HL-60 (cell line): ENCODE results near the gene ARHGAP27.
A peak's percentile ranks its signal among the peaks of the same experiment; 100 is the strongest.

Source experiments
- DNase-seq, 2 experiments: peaks; one replicate each; pipeline ENCODE4 v3.0.0-alpha.2; 2010 to 2020; ENCODE audit warnings: low read depth in 1 of 2, low spot score in 1 of 2
- H3K27ac ChIP-seq: fragments of 250-450 bp; sonication (Bioruptor Pico); replicated peaks from 2 replicates; pipeline ENCODE4 v1.5.1; 2020; ENCODE audit warnings: mild to moderate bottlenecking, moderate library complexity
- H3K27me3 ChIP-seq: fragments of 250-450 bp; sonication (Bioruptor Pico); 2 replicates; pipeline ENCODE4 v1.5.1; 2021; ENCODE audit warnings: mild to moderate bottlenecking, moderate library complexity; ENCODE audit not compliant: insufficient read depth, poor library complexity, severe bottlenecking
- H3K4me3 ChIP-seq: replicated peaks from 2 replicates; pipeline ENCODE4 v1.5.1; 2011; ENCODE audit warnings: mild to moderate bottlenecking, control low read depth, low read length; ENCODE audit not compliant: insufficient read depth
- CTCF ChIP-seq: IDR thresholded peaks from one replicate; pipeline ENCODE4 v1.5.1; 2011; ENCODE audit warnings: low read length, control low read depth, inconsistent platforms; ENCODE audit not compliant: insufficient read depth
- GABPA ChIP-seq: IDR thresholded peaks from 2 replicates; pipeline ENCODE4 v1.6.1; 2012; ENCODE audit warnings: low read depth
- POLR2AphosphoS5 ChIP-seq: IDR thresholded peaks from 2 replicates; pipeline ENCODE4 v1.6.1; 2012; ENCODE audit warnings: low read depth
- REST ChIP-seq: IDR thresholded peaks from 2 replicates; pipeline ENCODE4 v1.6.1; 2012; ENCODE audit warnings: low read depth; ENCODE audit not compliant: insufficient replicate concordance
- SPI1 ChIP-seq: IDR thresholded peaks from 2 replicates; pipeline ENCODE4 v1.6.1; 2012; ENCODE audit warnings: low read depth, mild to moderate bottlenecking, borderline replicate concordance

The ARHGAP27 gene

GRCh38 chr17:45355087-45355486 lies 77.6 kb downstream of the ARHGAP27 start:
- TF ChIP-seq REST (no peak), SPI1 (no peak), GABPA (no peak), CTCF (no peak), POLR2AphosphoS5 (no peak)
- DNase-seq: no peak
- Histone ChIP-seq H3K27me3 (no peaks in the 10 kb centered on the region), H3K4me3 (no peak overlapping the region), H3K27ac (no peak overlapping the region)

GRCh38 chr17:45353043-45353442 lies 79.6 kb downstream of the ARHGAP27 start:
- TF ChIP-seq REST (no peak), SPI1 (peak; percentile 36; the same call in 1 of the 2 replicates)
- Histone ChIP-seq H3K27ac (no peak overlapping the region), H3K4me3 (no peak overlapping the region), H3K27me3 (no peaks in the 10 kb centered on the region)
- peak; percentile 64 to 85 for DNase-seq

- Histone ChIP-seq H3K4me3 (no peak overlapping the region), H3K27me3 (no peaks in the 10 kb centered on the region), H3K27ac (no peak overlapping the region)
- DNase-seq: no peak
- TF ChIP-seq SPI1: no peak
- TF ChIP-seq REST: no peak
- TF ChIP-seq CTCF: no peak
- no peak for TF ChIP-seq POLR2AphosphoS5
- TF ChIP-seq GABPA: no peak
Observed at GRCh38 chr17:45351831-45352230, 80.8 kb downstream of the ARHGAP27 start.

- no peak for TF ChIP-seq POLR2AphosphoS5
- no peak for TF ChIP-seq GABPA
- no peak for TF ChIP-seq REST
- no peak for TF ChIP-seq CTCF
- TF ChIP-seq SPI1: no peak
- DNase-seq: no peak
- no peaks in the 10 kb centered on the region for H3K27me3 ChIP-seq
- no peak overlapping the region for H3K27ac ChIP-seq
- H3K4me3 ChIP-seq: no peak overlapping the region
Observed at GRCh38 chr17:45347444-45347843, 85.2 kb downstream of the ARHGAP27 start.
